ENCODE measurements around the gene GABRG3. TPM values are rescaled to one million over a fixed set of nuclear protein-coding genes. Genes with fewer than 3 reads are reported as not detected.

Gene GABRG3
- total RNA-seq, 2 experiments from 2014 or later: not detected

- Histone ChIP-seq H3K27me3 (ENCODE audit: control insufficient read depth in 1 of 2, insufficient read depth in 2 of 2, low read length in 2 of 2) (no peaks in the 10 kb centered on the region), H3K27ac (ENCODE audit: low read depth in 1 of 2, low read length in 2 of 2) (no peak overlapping the region), H3K4me1 (ENCODE audit: insufficient read depth, low read length) (no peaks in the 10 kb centered on the region), H3K4me3 (ENCODE audit: low read length) (no peak overlapping the region), H3K9me3 (ENCODE audit: control insufficient read depth in 1 of 2, insufficient read depth in 1 of 2, low read length in 2 of 2) (peaks cover 0 to 17% of the 10 kb centered on the region in 2 experiments), H3K36me3 (ENCODE audit: insufficient read depth, low read length) (no peaks in the 10 kb centered on the region)
- no peak overlapping the region for H3K4me3 Mint-ChIP-seq
- ChIA-PET CTCF (no interaction called here), POLR2A (no interaction called here)
- no peaks in the 10 kb centered on the region for H3K27me3 Mint-ChIP-seq
- no peaks in the 10 kb centered on the region for H3K36me3 Mint-ChIP-seq (ENCODE audit: low read depth)
- TF ChIP-seq CTCF (IDR thresholded peaks at IDR 0.05): no peak
- ATAC-seq (ENCODE audit: poor library complexity) (no peak), DNase-seq (no peak)
- intact Hi-C loops (cut with DNase I, micrococcal nuclease): no loop called here
- peaks cover 6% of the 10 kb centered on the region for H3K9me3 Mint-ChIP-seq
- H3K27ac Mint-ChIP-seq: no peak overlapping the region
- no peaks in the 10 kb centered on the region for H3K4me1 Mint-ChIP-seq (ENCODE audit: low read depth)
Measured at GRCh38 chr15:27589260-27589659, 618.3 kb downstream of the GABRG3 start.

- Histone ChIP-seq H3K4me1 (ENCODE audit: insufficient read depth, low read length) (no peaks in the 10 kb centered on the region), H3K4me3 (ENCODE audit: low read length) (no peak overlapping the region), H3K36me3 (ENCODE audit: insufficient read depth, low read length) (no peaks in the 10 kb centered on the region), H3K27ac (ENCODE audit: low read depth in 1 of 2, low read length in 2 of 2) (no peak overlapping the region), H3K9me3 (ENCODE audit: control insufficient read depth in 1 of 2, insufficient read depth in 1 of 2, low read length in 2 of 2) (peaks cover 0 to 18% of the 10 kb centered on the region in 2 experiments), H3K27me3 (ENCODE audit: control insufficient read depth in 1 of 2, insufficient read depth in 2 of 2, low read length in 2 of 2) (no peaks in the 10 kb centered on the region)
- Mint-ChIP-seq H3K4me3 (no peak overlapping the region), H3K4me1 (ENCODE audit: low read depth) (no peaks in the 10 kb centered on the region), H3K27me3 (no peaks in the 10 kb centered on the region), H3K36me3 (ENCODE audit: low read depth) (no peaks in the 10 kb centered on the region), H3K9me3 (peaks cover 6% of the 10 kb centered on the region), H3K27ac (no peak overlapping the region)
- intact Hi-C loops (cut with DNase I, micrococcal nuclease): no loop called here
- ATAC-seq (ENCODE audit: poor library complexity): no peak
- ChIA-PET CTCF (no interaction called here), POLR2A (no interaction called here)
- no peak for TF ChIP-seq CTCF (IDR thresholded peaks at IDR 0.05)
- DNase-seq: no peak
Measured at GRCh38 chr15:27589782-27590181, 618.8 kb downstream of the GABRG3 start.

Other genes starting within 250 kb of the GABRG3 start
- not detected for gene GABRB3, start 198.1 kb upstream of the GABRG3 start, total RNA-seq
- gene GABRA5, start 104.1 kb upstream of the GABRG3 start, total RNA-seq: not detected

All from CD4-positive, alpha-beta T cell (primary cell).